ENCODE data around the gene TMEM94. TPM values are rescaled to one million over a fixed set of nuclear protein-coding genes. Genes with fewer than 3 reads are reported as not detected.

Gene TMEM94
- total RNA-seq = 19.6 and 34.4 TPM in 2 replicates

DNA sequence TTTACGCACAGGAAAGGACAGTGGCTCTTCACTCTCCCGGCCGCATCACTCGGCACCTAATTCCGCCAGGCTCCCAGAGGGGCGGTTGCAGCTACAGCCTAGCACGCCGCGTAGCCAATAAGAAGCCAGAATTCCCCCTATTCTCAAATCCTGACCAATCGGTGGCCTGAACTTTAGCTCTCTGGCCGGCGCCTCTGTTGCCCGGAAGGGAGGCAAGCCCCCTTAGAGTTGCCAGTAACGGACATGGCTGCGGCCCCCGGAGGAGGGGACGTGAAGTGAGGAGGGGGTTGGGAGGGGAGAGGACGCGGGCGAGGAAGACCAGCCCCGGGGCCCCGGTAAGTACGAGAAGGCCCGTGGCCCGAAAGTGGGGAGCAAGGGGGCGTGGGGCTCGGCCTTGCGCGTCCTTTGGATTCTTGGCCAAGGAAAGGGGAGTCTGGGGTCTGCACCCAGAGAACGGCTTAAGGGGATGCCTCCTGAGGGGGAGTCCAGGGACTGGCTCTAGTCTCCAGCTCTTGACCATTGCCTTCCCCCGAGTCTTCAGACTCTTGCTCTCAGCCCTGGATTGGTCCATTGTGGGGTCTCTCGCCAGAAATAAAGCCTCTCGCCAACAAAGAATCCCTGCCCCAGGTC is at the start of gene TMEM94:
TSS of gene TMEM94 (plus strand) at position 219 of the 630 bp plus-strand sequence. CDS start 15,271 bp downstream, outside the sequence.

DNA sequence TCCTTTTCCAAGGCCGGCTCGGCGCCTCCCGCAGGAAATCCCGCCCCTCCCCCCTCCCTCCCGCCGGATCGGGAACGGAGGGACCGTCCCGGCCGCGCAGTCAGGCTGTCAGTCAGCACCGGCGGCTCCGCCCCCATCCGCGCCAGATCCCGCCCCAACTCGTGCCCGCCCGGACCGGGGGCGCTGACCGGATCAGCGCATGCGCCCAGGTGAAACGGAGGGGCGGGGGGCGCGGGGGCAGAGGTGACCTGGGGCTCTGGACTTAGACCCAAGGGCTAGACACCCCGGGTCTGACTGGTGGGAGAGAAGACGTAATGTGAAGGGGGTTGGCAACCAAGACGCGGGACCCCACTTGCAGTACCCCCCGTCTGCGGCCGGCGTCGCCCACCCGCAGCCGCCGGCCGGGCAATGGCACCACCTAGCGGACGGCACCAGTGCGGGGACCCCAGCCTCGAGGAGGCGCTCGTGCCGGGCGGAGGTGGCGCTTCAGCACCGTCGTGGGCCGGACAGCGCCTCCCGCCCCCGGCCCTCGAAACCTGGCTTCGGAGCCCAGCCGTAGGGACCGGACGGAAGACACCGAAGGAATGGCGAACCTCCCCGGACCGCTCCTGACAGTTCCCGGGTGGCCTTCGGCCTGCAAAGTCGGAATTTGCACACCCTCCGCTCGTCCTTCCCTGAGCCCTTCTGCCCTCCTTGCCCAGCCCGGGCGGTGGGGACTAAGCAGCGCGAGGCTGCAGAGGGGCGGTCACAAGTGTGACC is 59.2 kb downstream of the TMEM94 start, which contains the start of gene CASKIN2:
TSS of gene CASKIN2 (minus strand) at position 42 of the 759 bp plus-strand sequence. CDS start 1,733 bp downstream, outside the sequence.

DNA sequence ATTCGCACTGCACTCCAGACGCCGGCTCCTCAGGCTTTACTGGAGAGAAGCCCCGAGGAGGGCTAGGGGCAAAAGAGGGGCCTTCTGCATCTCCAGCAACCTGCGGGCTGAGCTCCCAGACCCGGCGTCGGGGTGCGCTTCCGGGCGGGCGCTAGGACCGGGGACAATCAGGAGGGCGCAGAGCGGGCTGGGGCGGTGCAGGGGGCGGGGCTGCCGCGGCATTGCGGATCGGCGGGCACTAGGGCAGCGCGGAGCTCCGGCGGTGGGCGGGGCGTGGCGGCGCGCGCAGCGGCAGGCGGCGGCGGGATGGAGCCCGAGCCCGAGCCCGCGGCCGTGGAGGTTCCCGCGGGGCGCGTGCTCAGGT is 59.8 kb downstream of the TMEM94 start, which contains the start of gene TSEN54:
TSS of gene TSEN54 (plus strand) at position 274 of the 364 bp plus-strand sequence. CDS start at position 307, 33 bp downstream.

DNA sequence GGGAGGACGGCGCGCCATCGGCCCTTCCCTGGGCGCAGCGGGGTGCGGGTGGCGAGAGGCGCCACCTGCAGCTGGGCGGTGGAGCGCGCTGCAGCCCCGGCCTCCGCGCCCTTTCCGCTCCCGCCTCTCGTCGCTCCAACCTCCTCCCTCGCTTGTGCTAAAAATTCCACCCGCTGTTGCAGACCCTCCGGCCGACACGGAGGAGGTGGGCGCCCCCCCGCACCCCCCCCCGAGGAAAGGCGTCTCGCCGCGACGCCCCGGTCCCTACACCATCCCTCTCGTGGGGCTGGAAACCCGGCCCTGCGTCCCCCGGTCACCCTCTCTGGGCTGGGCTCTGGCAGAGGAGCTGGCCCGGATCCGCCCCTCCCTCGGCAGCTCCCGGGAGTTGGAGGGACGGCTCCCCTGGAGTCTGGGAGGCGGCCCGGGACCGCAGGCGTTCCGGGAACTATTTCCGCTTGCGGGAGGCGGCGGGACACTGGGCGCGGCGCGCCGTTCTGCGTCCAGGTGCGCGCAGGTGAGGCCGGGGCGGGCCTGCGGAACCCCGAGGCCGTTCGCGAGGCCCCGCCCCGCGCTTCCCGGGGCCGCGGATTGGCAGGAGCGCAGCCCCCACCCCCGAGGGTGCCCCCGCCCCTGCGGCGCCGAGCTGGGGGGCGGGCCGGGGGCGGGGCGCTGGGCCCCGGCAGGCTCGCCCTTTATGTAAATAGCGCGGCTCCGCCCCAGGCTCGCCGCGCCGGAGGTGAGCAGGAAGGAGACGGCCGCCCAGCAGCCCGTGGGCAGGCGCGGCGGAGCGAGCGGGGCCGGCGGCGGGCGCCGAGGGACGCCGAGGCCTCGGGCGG is 68.8 kb downstream of the TMEM94 start, which contains the start of gene LLGL2:
TSS of gene LLGL2 (plus strand) at position 728 of the 836 bp plus-strand sequence. CDS start 17,730 bp downstream, outside the sequence.

Other genes with a start within 250 kb of the TMEM94 start
- 6.8 and 11.5 TPM in 2 replicates for gene GGA3, start 195.0 kb upstream of the TMEM94 start, total RNA-seq
- gene MRPS7, start 194.8 kb upstream of the TMEM94 start, total RNA-seq = 33.8 and 76.9 TPM in 2 replicates
- gene MIF4GD, start 185.4 kb upstream of the TMEM94 start, total RNA-seq = 6.9 and 7.3 TPM in 2 replicates
- 7.6 and 8.8 TPM in 2 replicates for gene SLC25A19, start 167.2 kb upstream of the TMEM94 start, total RNA-seq
- gene GRB2, start 51.0 kb upstream of the TMEM94 start, total RNA-seq = 77.8 and 79.2 TPM in 2 replicates
- gene CASKIN2, start 58.9 kb downstream of the TMEM94 start, total RNA-seq = 3.5 and 4.5 TPM in 2 replicates
- 8.2 and 12.3 TPM in 2 replicates for gene TSEN54, start 59.9 kb downstream of the TMEM94 start, total RNA-seq
- gene LLGL2, start 69.1 kb downstream of the TMEM94 start, total RNA-seq = 0.56 and 0.58 TPM in 2 replicates
- 1.2 and 8.2 TPM in 2 replicates for gene MYO15B, start 131.2 kb downstream of the TMEM94 start, total RNA-seq
- gene SMIM5, start 176.8 kb downstream of the TMEM94 start, total RNA-seq = 0.28 TPM in 1 of 2 replicates, not detected in the other
- 12.5 and 16.6 TPM in 2 replicates for gene RECQL5, start 210.5 kb downstream of the TMEM94 start, total RNA-seq
- 31.0 and 52.9 TPM in 2 replicates for gene SAP30BP, start 210.7 kb downstream of the TMEM94 start, total RNA-seq

Data from regular cardiac myocyte (primary cell).